ENCODE data around the gene GMPR2.
A peak's percentile ranks its signal among the peaks of the same experiment; 100 is the strongest.

Gene GMPR2

DNA sequence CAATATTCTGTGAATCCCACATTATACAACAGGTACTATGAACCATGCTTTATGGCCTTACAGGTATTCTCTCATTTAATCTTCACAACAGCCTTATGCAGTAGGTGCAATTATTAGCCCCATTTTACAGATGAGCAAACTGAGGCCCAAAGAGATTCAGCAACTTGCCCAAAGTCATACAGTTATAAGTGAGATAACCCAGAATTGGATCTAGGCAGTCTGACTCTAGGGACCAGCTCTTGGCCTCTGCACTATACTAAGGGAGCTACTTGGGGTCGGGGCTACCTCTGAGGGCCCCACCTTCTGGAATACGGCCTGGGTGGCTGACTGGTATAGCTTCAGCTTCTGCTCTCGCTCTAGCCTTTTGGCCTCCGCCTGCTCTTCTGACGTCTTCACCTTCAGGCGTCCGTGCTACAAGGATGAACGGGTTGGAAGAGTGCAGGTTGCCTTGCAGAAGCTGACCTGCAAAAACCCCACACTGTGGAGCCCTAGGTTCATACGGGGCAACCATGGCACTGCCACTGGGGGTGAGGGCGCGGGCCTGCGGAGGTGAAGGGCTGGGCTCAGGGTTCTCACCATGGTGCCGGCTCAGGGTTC is 37.9 kb downstream of the GMPR2 start:
- DNase-seq = no peak

DNA sequence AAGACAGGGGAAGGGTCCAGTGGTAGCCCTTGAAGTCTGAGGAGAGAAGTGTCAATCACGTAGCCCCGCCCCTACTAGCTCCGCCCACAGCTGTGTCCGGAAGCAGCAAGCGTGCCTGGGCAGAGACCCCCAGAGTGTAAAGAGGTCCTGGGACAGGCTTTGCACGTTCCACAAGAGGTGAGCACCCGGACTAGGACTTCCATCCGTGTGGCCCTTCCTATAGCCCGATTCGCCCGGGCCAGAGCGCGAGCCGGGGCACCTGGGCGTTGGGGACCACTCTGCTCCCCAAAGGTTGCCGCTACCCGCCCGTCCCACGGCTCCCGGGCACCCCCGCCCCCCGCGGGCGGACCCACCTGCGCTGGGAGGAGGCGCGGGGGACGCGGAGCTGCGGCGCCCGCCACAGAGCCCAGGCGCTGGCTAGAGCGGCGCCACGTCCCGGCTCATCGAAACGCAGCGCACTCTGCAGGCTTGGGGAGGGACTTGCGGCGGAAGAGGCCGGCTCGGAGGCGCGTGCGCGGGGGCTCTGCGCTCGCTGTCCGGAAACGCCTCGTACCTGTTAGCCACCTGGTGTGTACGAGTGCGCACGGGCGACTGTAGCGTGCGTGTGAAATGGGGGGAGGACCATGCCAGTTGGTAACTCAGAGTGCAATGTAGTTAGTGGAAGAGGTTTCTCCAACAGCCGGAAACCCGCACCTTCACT is 38.6 kb downstream of the GMPR2 start, which contains the start of gene RABGGTA:
Gene RABGGTA (minus strand): TSS at position 464 of the 700 bp plus-strand sequence. CDS start 482 bp downstream, outside the sequence.
- peak; percentile 92 for DNase-seq

DNA sequence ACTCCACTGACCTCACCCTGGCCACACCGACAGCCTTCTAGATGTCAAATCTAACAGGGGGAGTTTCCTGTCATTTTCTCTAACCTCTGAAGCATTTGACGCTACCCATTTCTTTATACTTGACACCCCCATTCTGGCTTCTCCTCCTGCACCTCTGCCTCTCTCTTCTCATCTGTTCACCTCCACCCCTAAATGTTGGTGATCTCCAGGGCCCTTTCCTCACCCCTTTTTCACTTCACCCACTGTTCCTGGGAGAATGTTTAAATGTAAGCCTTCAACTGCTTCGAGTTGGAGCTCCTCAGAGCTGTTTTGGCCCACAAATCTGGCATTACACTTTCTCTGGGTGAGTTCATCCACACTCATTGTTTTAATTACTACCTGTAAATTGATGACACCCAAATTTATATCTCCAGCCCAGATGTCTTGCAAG is 39.1 kb downstream of the GMPR2 start:
- DNase-seq = no peak

DNA sequence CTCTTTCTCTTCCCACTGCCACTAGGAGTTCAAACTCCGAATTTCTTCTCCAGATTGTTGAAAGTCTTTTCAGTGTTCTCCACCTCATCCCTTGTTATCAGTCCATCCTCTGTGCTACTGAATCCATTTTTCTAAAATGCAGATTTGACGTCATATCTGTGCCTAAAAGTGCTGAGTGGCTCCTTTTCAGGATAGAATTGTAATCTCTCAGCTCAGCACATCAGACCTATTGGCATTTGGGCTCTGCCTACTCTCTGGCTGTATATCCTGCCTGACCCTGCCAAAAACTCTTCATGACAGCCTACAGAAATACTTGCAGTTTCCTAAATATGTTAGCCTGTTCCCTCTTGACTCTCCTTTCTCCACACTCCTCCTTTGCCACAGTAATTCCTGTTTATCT is 39.7 kb downstream of the GMPR2 start:
- DNase-seq = no peak

DNA sequence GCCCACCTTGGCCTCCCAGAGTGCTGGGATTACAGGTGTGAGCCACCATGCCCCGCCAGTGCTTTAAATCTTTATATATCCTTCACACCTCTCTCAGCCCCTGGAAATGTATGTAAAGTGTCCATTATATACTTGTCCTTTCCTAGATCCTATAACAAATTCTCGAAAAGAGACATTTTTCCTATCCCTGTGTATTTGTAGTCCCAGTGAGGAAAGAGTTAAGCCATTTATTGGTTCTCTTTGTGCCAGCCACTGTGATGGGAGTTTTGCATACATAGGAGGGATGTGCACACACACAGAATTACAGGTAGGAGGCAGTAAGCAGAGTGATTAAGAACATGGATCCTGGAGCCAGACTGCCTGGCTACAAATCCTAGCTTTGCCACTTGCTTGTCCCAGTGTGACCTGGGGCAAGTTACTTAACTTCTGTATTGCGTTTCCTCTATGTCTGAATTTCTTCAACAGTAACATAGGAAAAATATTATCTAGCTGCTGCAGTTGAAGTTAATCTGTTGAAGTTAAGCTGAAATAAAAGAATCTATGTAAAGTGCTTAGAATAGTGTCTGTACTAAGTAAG is 40.8 kb downstream of the GMPR2 start:
- DNase-seq = no peak

DNA sequence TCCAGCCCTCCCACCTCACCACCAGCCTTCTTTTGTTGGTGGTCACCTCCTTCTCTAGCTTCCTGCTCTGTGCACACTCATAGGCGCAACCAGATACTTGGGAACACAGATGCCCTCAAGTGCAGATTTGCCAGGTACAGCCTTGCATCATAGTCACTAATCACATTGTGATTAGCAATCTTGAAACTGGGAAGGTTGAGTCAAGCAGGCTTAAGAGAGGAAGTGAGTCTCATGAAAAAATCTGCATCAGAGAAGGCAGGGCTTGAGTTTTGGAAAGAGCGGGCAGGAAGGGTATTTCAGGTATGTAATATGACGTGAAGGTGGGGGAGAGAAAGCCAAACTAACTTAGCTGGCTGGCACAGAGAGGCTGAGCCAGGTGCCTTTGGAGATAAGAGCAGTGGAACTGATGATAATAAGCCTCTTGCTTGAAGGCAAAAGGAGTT is 41.4 kb downstream of the GMPR2 start:
- no peak for DNase-seq

DNA sequence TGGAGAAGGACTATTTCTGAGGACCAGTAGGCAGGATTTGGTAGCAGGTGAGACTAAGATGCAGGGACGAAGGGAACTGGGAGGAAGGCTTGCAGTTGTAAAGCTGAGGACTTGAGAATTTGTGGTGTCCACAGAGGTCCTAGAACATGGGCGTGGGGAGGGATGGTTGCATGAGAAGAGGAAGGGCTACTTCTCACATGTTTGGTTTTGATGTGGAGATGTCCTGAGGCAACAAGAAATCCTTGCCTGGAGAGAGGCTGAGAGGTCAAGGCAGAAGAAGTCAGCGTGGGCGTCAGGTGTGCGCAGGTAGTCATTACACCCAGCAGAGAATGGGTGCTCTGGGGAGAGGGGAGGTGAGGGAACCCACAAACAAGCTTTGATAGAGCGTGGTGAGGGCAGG is 44.3 kb downstream of the GMPR2 start:
- no peak for DNase-seq

DNA sequence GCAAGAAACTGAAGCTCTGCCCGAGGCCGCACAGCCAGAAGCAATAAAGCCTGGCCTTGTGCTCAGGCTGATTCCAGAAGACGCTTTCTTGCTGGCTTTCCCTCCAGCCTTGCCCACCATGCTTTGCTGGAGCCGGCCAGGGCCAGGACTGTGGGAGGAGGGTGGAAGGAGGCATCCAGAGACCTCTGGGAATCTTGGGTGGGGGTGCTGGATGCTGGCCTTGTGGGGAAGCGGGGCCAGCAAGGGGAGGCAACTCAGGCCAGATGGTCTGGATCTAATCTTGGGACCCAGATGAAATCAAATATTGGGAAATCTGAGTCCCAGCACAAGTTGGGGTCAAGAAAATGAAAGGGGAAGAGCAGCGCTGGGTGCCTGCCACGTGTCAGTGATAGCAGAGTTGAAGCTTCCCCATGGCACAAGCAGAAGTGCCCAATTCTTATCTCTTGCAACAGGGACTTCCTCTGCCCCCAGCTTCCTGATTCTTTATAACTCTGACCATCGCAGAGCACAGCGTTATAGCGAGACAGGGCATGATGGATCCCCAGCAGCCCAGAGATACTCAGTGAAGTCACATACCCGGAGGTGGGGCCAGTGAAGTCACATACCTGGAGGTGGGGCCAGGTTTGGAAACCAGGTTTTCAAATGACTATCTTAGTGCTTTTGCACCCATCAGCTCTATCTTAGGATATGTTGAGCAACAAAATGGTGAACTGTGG is 45.0 kb downstream of the GMPR2 start:
- DNase-seq = no peak

DNA sequence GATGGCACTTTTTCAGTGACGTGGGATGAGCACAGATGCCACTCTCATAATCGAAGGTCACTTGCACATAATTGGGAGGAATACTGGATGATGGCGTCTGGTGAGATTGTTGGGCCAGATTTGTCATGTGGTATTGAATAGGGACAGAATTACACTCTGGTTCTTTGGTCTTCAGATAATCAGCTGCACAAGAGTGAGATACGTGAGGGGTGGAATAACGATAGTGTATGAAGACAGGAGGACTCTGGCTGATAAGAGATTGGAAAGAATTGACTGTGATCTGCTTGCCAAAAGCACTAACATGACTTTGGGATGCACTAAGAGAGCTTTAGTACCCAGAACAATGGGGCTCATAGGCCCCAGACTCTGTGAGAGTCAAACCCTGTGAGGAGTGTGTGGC is 45.7 kb downstream of the GMPR2 start:
- DNase-seq = no peak

DNA sequence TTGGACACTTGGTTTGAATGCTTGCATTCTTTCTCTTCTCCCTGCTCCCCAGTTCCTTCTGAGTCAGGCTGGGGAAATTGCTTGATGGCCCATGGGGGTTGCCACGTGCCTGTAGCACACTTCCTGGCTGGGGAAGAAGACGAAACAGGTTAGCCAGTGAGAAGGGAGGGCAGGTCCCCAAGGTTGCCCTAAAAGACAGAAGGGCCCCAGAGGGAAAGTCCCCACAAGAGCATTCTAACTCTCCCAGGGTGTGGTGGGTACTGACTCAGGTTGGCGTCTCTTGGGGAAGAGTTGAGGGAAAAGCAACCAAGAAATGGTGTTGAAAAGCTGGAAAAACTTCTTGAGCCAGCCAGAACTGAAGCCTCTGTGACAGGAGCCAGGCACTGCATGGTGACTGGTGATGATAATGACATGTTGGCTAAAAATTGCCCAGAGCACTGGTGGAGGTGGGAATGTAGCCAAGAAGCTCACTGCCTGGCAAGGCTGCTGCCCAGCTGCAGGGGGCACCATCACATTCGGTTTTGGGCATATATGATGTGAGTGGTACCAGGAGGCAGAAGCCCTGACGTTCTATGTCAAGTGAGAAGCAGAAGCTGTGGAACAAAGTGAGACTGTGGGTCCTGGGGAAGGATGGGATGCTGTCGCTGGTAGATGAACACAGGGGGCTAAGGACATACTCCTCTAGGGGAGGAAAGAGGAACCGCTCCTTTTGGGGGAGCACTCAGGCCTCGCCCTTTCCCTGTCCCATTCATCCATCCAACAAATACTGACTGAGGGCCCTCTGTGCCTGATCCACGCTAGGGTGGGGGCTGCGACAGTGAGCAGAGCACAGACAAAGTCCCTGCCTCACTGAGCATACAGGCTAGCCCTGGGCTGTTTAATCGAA is 46.8 kb downstream of the GMPR2 start:
- DNase-seq = no peak

DNA sequence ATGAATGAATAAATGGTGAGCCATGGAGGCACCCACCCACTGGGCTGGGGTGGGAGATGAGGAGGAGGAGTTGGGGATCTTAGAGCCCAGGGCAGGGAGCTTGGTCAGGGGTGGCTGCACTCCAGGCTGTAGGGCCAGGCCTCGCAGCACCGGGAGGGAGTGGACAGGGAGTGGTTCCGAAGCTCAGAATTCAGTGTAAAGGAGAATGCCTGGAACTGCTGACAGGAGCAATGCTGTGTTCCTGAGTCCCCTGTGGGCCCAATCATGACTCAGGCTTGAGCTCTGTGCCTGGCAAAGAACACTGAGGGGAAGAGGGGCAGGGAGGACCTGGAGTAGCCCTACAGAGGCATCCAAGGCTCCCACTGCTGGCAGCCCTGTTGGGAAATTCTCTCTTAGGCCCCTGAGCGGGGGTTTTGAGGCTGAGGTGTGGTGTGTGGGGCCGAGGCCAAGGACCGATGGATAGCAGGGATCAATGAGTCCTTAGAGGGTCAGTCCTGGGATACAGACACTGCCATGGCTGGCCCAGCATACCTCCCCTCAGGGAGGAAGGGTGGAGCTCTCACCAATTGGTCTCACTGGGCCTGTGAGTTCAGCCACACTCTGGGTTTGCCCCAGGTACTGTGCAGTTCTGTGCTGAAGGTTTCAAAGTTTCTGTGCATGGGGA is 48.2 kb downstream of the GMPR2 start:
- no peak for DNase-seq

DNA sequence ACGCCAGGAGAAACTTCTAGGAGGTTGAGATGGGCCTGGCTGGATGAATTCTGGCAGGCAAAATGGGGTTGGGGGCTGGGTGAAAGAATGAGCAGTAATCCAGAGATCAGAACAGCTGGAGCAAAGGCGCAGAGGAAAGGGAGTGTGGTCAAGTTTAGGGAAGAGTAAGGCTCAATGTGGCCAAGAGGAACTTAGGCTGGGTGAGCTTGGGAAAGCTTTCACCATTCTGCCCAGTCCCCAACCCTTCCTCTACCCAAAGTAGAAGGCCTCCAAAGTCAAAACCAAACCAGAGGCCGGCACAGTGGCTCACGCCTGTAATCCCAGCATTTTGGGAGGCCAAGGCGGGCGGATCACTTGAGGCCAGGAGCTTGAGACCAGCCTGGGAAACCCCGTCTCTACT is 48.9 kb downstream of the GMPR2 start:
- DNase-seq = no peak

DNA sequence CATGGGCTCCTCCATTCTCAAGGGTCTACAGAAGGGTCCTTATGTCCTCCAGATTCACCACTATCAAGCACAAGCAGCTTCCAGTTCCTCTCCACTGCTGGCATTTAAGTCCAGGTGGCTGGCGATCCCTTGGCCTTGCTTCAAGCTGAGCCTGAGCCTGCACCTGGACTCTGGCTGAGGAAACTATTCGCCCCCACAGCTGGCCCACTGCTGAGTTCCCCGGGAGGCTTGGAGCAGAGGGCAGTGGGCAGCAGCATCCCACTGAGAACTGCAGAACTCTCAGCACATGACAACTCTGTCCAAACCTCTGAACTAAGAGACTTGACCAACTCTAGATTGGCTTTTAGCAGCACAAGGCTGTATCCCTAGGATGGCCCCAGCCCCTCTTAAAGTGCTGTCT is 50.0 kb downstream of the GMPR2 start:
- no peak for DNase-seq

DNA sequence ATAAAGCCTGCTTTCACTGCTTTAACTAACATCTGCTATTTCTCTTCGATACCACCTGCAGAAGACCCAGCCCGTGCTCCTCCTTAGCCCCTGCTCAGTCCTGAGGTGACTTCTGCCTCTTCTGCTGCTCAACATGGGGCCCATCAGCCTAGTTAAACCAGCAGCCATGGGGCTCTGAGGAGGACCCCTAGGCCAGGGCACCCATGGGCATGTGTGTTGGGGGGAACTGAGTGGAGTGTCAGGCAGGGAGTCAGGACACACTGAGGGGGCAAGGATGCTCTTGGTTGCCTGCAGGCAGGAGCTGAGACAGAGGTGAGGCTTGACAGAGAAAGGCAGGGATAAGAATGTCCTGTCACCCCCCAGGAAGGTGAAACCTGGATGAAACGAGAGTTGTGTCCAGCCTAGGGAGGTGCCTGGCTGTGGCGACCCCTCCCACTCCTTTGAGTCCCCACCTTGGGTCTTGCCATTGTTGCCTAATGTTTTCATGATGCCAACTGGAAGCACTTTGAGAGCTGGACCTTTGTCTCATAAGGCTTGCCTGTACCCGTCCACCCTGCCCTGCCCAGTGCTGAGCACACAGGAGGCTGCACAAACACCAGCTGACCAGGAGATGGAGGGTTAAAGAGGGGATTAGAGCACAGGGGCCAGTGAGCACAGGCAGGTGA is 51.2 kb downstream of the GMPR2 start:
- no peak for DNase-seq

DNA sequence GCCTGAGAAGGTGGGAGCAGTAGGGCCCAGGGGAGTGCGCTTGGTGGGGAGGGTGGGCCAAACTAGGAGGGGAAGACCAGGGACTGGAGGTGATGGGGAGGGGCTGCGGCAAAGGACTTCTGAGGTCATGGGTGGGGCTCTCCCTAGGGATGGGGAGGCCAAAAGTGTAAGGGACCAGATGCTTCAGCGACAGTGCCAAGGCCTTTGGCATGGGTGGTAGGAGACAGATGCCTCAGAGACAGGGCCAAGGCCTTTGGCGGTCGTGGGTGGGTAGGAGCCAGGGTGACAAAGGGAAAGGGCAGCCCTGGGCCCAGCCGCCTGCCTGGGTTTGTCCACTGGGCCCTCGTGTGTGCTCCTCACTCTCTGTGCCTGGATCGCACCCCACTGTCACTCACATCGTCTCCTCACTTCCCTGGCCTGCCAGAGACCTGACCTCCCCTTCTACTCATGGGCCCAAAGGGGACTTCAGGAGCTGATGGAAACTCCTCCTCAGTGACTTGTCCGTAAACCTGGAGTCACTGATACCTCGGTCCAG is 51.8 kb downstream of the GMPR2 start:
- DNase-seq = no peak

DNA sequence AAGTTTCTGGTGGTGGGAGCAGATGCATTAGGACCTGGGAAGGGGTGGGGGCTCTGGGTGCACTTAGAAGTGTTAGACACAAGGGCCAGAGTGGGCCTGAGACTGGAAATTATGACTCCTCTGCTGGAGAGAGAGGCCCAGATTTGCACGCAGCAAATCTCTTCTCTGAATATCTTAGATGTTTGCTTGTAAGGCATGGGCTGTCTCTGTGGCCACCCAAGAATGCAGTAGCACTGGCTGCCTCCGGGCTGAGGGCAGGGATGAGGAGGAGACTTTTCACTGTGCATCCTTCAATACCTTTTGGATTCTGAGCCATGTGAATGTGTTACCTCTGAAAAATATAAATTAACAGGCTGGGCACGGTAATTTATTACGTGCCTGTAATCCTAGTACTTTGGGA is 52.6 kb downstream of the GMPR2 start:
- no peak for DNase-seq

DNA sequence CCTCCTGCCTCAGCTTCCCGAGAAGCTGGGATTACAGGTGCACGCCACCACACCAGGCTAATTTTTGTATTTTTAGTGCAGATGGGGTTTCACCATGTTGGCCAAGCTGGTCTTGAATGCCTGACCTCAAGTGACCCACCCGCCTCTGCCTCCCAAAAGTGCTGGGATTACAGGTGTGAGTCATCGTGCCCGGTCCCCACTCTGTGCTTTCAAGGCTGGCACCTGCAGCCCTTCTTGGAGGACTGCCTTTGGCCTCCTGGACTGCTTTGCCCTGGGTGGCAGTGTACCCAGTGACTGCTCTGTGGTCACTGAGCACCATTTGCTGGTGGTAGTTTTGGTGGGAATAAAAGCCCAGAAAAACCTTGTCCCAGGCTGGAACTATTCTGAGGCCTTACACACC is 54.3 kb downstream of the GMPR2 start:
- no peak for DNase-seq
